Tibial nerve (tissue), 4 donors: ENCODE data around the gene CEL. TPM values are rescaled to one million over a fixed set of nuclear protein-coding genes. Genes with fewer than 3 reads are reported as not detected.
"Not testable (repeated sequence)": the region's sequence is repeated elsewhere in the genome, so short reads cannot be mapped to it uniquely, and the experiment has no call there.

ENCODE experiments used
- DNase-seq, 2 donors: peaks; one replicate each; pipeline ENCODE4 v3.0.0-alpha.2; 2019; ENCODE audit warnings: low spot score in 2 of 2
- H3K27ac ChIP-seq, 4 donors: fragments of 200-600 bp; sonication (generic) in 3 of 4; one replicate each; pipeline ENCODE4 v1.5.1; 2017 to 2019; ENCODE audit warnings: mild to moderate bottlenecking in 1 of 4
- H3K27me3 ChIP-seq, 2 donors: fragments of 200-600 bp; sonication (generic) in 1 of 2; one replicate each; pipeline versions ENCODE4 v1.5.1 to v1.6.0; 2017 to 2019
- H3K36me3 ChIP-seq, 3 donors: fragments of 200-600 bp; sonication (generic); one replicate each; pipeline ENCODE4 v1.5.1; 2018 to 2019
- H3K4me1 ChIP-seq, 4 donors: fragments of 200-600 bp; sonication (generic) in 3 of 4; one replicate each; pipeline ENCODE4 v1.5.1; 2017 to 2019
- H3K4me3 ChIP-seq, 4 donors: fragments of 200-600 bp; sonication (generic) in 3 of 4; one replicate each; pipeline ENCODE4 v1.5.1; 2017 to 2019; ENCODE audit warnings: mild to moderate bottlenecking in 1 of 4, moderate library complexity in 1 of 4
- H3K9me3 ChIP-seq, 4 donors: fragments of 200-600 bp; sonication (generic) in 3 of 4; one replicate each; pipeline ENCODE4 v1.5.1; 2017 to 2019
- EP300 ChIP-seq, 2 donors: sonication (generic); formaldehyde crosslinking; IDR thresholded peaks; one replicate each; pipeline ENCODE4 v1.6.1; 2017; ENCODE audit warnings: antibody characterized with exemption in 2 of 2, mild to moderate bottlenecking in 1 of 2
- POLR2A ChIP-seq, 2 donors: fragments of 450-650 bp; IDR thresholded peaks; one replicate each; pipeline ENCODE4 v1.6.1; 2017; ENCODE audit warnings: antibody characterized with exemption in 2 of 2, mild to moderate bottlenecking in 2 of 2, moderate library complexity in 2 of 2
- WGBS, 2 donors: methylation state at CpG; one replicate each; pipeline ENCODE4 v1.1.5; 2018; 5-methylcytosine and 5-hydroxymethylcytosine counted together
- total RNA-seq, 4 donors: library from RNA; depleted of rRNA; stranded (reverse); fragments of >200 nt; gene quantifications; one replicate each; pipeline ENCODE4 v1.1.0, GENCODE V29; 2016
- TF ChIP-seq, protein P1 (sequence below), 5 experiments: fragments of 200-600 bp in 3 of 5; fragments of 450-650 bp in 2 of 5; sonication (generic) in 3 of 5; IDR thresholded peaks; one replicate each; pipeline ENCODE4 v1.5.1; 2016 to 2019; ENCODE audit warnings: antibody characterized with exemption in 5 of 5, mild to moderate bottlenecking in 3 of 5, moderate library complexity in 2 of 5

The CEL gene
- total RNA-seq, 4 donors from 2014 or later, result 1.7 to 10.5 (median 2.6) TPM

DNA sequence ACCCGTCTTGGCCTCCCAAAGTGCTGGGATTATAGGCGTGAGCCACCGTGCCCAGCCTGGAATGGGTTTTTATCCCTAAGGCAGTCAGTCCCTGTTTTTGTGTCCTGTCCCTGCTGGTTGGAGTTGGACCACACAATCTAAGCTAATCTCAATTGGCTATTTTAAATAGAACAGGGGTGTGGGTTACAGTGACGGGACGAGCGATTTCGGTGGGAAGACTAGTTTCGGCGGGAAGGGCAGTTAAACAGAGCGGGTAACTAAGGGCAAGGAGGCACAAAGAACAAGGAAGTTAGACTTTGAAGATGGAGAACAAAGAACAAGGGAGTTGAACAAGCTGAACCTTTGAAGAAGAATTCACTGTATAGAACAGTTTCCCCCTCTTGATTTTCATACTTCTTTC lies 29.6 kb upstream of the CEL start:
- peaks cover 3 to 71% (median 21%) of the 10 kb centered on the region in 4 donors for H3K4me1 ChIP-seq
- TF ChIP-seq EP300 (IDR thresholded peaks at IDR 0.05) (no peak), POLR2A (IDR thresholded peaks at IDR 0.05) (no peak)
- TF ChIP-seq, protein P1, sequence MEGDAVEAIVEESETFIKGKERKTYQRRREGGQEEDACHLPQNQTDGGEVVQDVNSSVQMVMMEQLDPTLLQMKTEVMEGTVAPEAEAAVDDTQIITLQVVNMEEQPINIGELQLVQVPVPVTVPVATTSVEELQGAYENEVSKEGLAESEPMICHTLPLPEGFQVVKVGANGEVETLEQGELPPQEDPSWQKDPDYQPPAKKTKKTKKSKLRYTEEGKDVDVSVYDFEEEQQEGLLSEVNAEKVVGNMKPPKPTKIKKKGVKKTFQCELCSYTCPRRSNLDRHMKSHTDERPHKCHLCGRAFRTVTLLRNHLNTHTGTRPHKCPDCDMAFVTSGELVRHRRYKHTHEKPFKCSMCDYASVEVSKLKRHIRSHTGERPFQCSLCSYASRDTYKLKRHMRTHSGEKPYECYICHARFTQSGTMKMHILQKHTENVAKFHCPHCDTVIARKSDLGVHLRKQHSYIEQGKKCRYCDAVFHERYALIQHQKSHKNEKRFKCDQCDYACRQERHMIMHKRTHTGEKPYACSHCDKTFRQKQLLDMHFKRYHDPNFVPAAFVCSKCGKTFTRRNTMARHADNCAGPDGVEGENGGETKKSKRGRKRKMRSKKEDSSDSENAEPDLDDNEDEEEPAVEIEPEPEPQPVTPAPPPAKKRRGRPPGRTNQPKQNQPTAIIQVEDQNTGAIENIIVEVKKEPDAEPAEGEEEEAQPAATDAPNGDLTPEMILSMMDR (IDR thresholded peaks at IDR 0.05), result no peak
- peaks cover 0 to 4% (median 0%) of the 10 kb centered on the region in 3 donors for H3K36me3 ChIP-seq
- H3K4me3 ChIP-seq, result peak overlapping the region in 1 of 4 donors; percentile 69
- no peak for DNase-seq
- no peaks in the 10 kb centered on the region for H3K9me3 ChIP-seq
- H3K27me3 ChIP-seq, result no peaks in the 10 kb centered on the region
- 90 to 92% methylated on average over 10 of the region's 10 CpGs for WGBS, 2 donors
- no peak overlapping the region for H3K27ac ChIP-seq

DNA sequence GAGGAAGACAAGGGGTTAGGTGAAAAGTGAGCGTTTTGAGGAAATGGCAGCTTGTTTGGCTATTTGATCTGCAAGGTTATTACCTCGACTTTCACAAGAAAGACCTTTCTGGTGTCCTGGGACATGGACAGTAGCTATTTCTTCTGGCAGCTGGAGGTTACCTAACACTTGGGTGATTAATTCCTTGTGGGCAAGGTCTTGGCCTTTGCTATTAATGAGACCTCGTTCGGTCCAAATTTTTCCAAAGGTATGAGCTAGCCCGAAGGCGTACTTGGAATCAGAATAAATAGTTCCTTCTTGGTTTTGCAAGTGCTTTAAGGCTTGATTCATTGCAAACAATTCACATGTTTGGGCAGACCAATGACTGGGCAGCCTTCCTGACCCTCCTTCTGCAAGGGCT lies 26.1 kb upstream of the CEL start:
- no peak for TF ChIP-seq POLR2A (IDR thresholded peaks at IDR 0.05)
- TF ChIP-seq, protein P1 (IDR thresholded peaks at IDR 0.05), result no peak
- TF ChIP-seq EP300 (IDR thresholded peaks at IDR 0.05), result no peak
- H3K4me3 ChIP-seq, result no peak overlapping the region
- H3K36me3 ChIP-seq, result peaks cover 0 to 4% (median 0%) of the 10 kb centered on the region in 3 donors
- H3K9me3 ChIP-seq, result no peaks in the 10 kb centered on the region
- DNase-seq, result no peak
- WGBS, 2 donors, result 81 to 83% methylated on average over 6 of the region's 6 CpGs
- peaks cover 3 to 50% (median 12%) of the 10 kb centered on the region in 4 donors for H3K4me1 ChIP-seq
- no peak overlapping the region for H3K27ac ChIP-seq
- no peaks in the 10 kb centered on the region for H3K27me3 ChIP-seq

GRCh38 chr9:133037775-133038515 lies 23.8 kb upstream of the CEL start:
- DNase-seq, result no peak
- WGBS, 2 donors, result 90 to 92% methylated on average over 25 of the region's 25 CpGs
- peaks cover 0 to 32% (median 0%) of the 10 kb centered on the region in 4 donors for H3K4me1 ChIP-seq
- no peak overlapping the region for H3K4me3 ChIP-seq
- H3K27me3 ChIP-seq, result no peaks in the 10 kb centered on the region
- TF ChIP-seq EP300 (IDR thresholded peaks at IDR 0.05) (no peak), POLR2A (IDR thresholded peaks at IDR 0.05) (no peak)
- TF ChIP-seq, protein P1 (IDR thresholded peaks at IDR 0.05), result no peak
- H3K9me3 ChIP-seq, result no peaks in the 10 kb centered on the region
- no peak overlapping the region for H3K27ac ChIP-seq
- H3K36me3 ChIP-seq, result peaks cover 0 to 24% (median 10%) of the 10 kb centered on the region in 3 donors

DNA sequence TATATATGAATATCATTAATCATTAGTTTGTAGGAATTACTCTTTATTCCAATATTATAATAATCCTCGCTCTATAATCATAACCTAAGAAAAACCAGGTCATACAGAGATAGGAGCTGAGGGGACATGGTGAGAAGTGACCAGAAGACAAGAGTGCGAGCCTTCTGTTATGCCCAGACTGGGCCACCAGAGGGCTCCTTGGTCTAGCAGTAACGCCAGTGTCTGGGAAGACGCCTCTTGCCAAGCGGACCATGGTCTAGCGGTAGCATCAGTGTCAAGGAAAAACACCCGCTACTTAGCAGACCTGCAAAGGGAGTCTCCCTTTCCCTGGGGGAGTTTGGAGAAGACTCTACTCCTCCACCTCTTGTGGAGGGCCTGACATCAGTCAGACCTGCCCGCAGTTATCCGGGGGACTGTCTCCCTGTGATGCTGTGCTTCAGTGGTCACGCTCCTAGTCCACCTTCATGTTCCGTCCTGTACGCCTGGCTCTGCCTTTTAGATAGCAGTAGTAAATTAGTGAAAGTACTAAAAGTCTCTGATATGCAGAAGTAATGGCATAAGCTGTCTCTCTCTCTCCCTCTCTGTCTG lies 20.8 kb upstream of the CEL start:
- TF ChIP-seq, protein P1 (IDR thresholded peaks at IDR 0.05), result peak; percentile 34 to 42 (median 36)
- H3K27ac ChIP-seq, H3K4me3 ChIP-seq, H3K9me3 ChIP-seq, H3K27me3 ChIP-seq, H3K4me1 ChIP-seq: not testable (repeated sequence)
- 84% methylated on average over 12 of the region's 12 CpGs for WGBS, 2 donors
- DNase-seq, result peak in 1 of 2 donors; percentile 48
- H3K36me3 ChIP-seq, result peaks cover 5 to 50% (median 23%) of the 10 kb centered on the region in 3 donors

DNA sequence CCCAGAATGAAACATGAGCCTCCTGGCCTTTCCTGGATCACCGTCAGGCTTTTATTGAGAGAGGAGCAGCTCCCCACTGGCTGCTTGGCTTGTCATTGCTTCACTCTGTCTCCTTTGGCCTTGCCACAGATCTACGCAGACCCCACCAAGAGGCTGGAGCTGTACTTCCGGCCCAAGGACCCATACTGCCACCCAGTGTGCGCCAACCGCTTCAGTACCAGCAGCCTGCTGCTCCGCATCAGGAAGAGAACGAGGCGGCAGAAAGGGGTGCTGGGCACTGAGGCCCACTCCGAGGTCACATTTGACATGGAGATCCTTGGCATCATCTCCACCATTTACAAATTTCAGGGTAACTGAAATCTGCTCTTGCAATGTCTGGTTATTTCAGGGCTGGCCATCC lies 19.8 kb upstream of the CEL start:
- no peak overlapping the region for H3K27ac ChIP-seq
- H3K4me3 ChIP-seq, result no peak overlapping the region
- no peak for TF ChIP-seq EP300 (IDR thresholded peaks at IDR 0.05)
- TF ChIP-seq POLR2A (IDR thresholded peaks at IDR 0.05), result no peak
- TF ChIP-seq, protein P1 (IDR thresholded peaks at IDR 0.05), result no peak
- no peaks in the 10 kb centered on the region for H3K4me1 ChIP-seq
- DNase-seq, result no peak
- H3K36me3 ChIP-seq, result peaks cover 5 to 59% (median 23%) of the 10 kb centered on the region in 3 donors
- no peaks in the 10 kb centered on the region for H3K27me3 ChIP-seq
- no peaks in the 10 kb centered on the region for H3K9me3 ChIP-seq
- WGBS, 2 donors, result 90 to 93% methylated on average over 9 of the region's 9 CpGs
